Fibroblast of villous mesenchyme (primary cell): Measurements from ENCODE around the gene PEX11A. TPM values are rescaled to one million over a fixed set of nuclear protein-coding genes. Genes with fewer than 3 reads are reported as not detected.
A peak's percentile ranks its signal among the peaks of the same experiment; 100 is the strongest.
"Not testable (repeated sequence)": the region's sequence is repeated elsewhere in the genome, so short reads cannot be mapped to it uniquely, and the experiment has no call there.

ENCODE experiments used
- DNase-seq: peaks from one replicate; pipeline ENCODE4 v3.0.0-alpha.2; 2010; ENCODE audit warnings: low read depth
- H3K4me3 ChIP-seq: 2 replicates; pipeline ENCODE4 v1.5.1; 2011; ENCODE audit warnings: low read depth, mild to moderate bottlenecking, low read length
- CTCF ChIP-seq: IDR thresholded peaks from 2 replicates; pipeline ENCODE4 v1.5.1; 2012; ENCODE audit warnings: low read depth, mild to moderate bottlenecking, low read length; ENCODE audit not compliant: insufficient read depth
- total RNA-seq: library from RNA; depleted of rRNA; stranded (reverse); fragments of >200 nt; gene quantifications from 2 replicates; pipeline ENCODE4 v1.2.3, GENCODE V29; 2012

Gene PEX11A
- total RNA-seq, 1 donor: 8.2 TPM

- no peak for TF ChIP-seq CTCF
- peak; percentile 20 for DNase-seq
- no peak overlapping the region for H3K4me3 ChIP-seq
Measured at GRCh38 chr15:89693696-89694095, 3.1 kb upstream of the PEX11A start.

GRCh38 chr15:89693091-89693490, 2.5 kb upstream of the PEX11A start:
- no peak overlapping the region for H3K4me3 ChIP-seq
- TF ChIP-seq CTCF: no peak
- no peak for DNase-seq

DNA sequence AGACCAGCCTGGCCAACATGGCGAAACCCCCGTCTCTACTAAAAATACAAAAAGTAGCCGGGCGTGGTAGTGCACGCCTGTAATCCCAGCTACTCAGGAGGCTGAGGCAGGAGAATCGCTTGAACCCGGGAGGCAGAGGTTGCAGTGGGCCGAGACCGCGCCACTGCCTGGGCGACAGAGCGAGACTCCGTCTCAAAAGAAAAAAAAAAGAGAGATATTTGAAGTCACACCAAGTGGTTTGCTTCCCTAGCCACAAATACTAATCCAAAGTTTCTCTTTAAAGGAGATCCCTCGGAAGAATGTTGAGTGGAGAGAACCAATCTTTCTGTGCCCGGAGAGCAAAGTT, 651 bp downstream of the PEX11A start:
- H3K4me3 ChIP-seq: peak overlapping the region; percentile 93
- DNase-seq: not testable (repeated sequence)

- no peak overlapping the region for H3K4me3 ChIP-seq
- TF ChIP-seq CTCF: no peak
- no peak for DNase-seq
Measured at GRCh38 chr15:89686522-89686921, 4.0 kb downstream of the PEX11A start.

DNA sequence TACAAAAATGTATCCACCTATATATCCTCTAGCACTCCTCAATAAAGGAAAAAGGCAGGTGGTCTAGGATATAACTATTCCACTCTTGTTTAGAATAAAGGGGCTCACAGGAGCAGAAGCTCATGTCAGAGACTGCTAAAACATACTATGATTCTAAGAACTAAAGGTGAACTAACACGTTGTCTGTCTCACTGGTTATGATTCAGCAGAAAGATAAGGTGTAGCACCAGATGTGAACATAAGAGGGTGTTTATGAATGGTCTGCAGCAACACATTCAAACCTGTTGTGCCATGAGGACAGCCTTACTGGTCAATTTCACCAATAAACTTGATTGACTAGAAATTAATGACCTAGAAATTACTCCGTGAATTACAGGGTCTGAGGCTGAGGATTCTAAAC, 4.6 kb downstream of the PEX11A start:
- no peak overlapping the region for H3K4me3 ChIP-seq
- TF ChIP-seq CTCF: no peak
- DNase-seq: no peak

DNA sequence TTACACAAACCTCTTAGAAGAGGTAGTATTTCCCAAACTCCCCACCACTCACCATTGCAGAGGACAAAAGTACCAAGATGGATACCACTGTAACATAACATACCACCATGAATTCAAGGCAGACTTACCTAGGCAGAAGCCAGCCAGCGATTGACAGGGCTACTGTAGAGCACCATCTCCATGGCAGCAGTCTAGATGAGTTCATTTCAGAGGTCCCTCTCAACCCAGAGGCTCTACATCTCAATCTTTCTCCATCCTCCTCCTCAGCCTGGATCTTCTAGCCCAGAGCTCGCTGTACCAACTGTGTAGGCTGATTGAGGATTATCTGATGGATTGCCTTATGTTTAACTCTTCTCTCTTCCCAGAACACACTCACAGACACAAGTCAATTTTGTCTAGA, 9.4 kb downstream of the PEX11A start:
- no peak for DNase-seq
- no peak for TF ChIP-seq CTCF
- no peak overlapping the region for H3K4me3 ChIP-seq

DNA sequence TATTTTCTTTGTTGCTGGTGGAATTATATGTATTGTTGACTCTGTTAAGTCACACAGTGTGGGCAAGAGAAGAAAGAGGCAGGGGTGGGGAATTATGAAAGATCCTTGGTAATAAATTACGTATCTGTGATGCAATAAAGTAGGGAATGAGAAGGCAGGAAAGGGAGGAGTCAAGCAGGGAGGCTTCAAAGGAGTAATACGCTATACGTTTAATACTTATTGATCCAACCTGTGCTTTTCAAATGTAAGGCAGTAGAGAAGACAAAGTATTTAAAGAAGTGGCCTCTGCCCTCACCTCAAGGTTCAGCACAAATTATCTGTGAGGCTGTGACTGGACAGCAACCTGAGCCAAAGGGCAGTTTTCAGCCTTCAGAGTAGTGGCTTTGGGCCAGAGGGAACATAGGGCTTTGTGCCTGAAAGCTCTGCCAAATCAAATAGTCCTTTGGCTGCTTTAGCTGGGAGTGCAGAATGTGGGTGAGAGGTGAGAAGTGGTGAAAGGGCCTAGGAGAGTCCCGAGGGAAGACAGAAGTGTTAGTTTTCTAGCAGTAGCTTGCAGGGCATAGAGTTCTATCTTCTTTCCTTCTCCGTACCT, 10.2 kb downstream of the PEX11A start:
- no peak for TF ChIP-seq CTCF
- peak; percentile 41 for DNase-seq
- H3K4me3 ChIP-seq: no peak overlapping the region
